ENCODE results near the gene KCNE4. TPM values are rescaled to one million over a fixed set of nuclear protein-coding genes. Genes with fewer than 3 reads are reported as not detected.

The KCNE4 gene
- total RNA-seq, 2 donors from 2014 or later = 1.0 to 4.1 TPM

GRCh38 chr2:223062396-223062795, 10.4 kb downstream of the KCNE4 start:
- no peak for DNase-seq (ENCODE audit: low spot score)
- 66% methylated on average over 2 of the region's 2 CpGs for WGBS
- intact Hi-C loops (cut with DNase I) = no loop called here
- Histone ChIP-seq H3K27ac (no peak overlapping the region), H3K36me3 (no peaks in the 10 kb centered on the region), H3K9me3 (no peaks in the 10 kb centered on the region), H3K4me3 (no peak overlapping the region), H3K4me1 (replicated peaks) (no peaks in the 10 kb centered on the region), H3K27me3 (replicated peaks; ENCODE audit: insufficient read depth) (no peaks in the 10 kb centered on the region)
- no peak for TF ChIP-seq POLR2A (IDR thresholded peaks at IDR 0.05)
- TF ChIP-seq POLR2AphosphoS5 (IDR thresholded peaks at IDR 0.05) = no peak
- no peak for TF ChIP-seq CTCF (IDR thresholded peaks at IDR 0.05)

- H3K4me1 ChIP-seq (replicated peaks) = no peaks in the 10 kb centered on the region
- no peak for DNase-seq (ENCODE audit: low spot score)
- intact Hi-C loops (cut with DNase I) = no loop called here
- no peak overlapping the region for H3K27ac ChIP-seq
- H3K27me3 ChIP-seq (replicated peaks; ENCODE audit: insufficient read depth) = no peaks in the 10 kb centered on the region
- no peaks in the 10 kb centered on the region for H3K9me3 ChIP-seq
- H3K36me3 ChIP-seq = no peaks in the 10 kb centered on the region
- H3K4me3 ChIP-seq = no peak overlapping the region
- 94% methylated on average over 5 of the region's 5 CpGs for WGBS
- TF ChIP-seq POLR2AphosphoS5 (IDR thresholded peaks at IDR 0.05) (no peak), POLR2A (IDR thresholded peaks at IDR 0.05) (no peak), CTCF (IDR thresholded peaks at IDR 0.05) (no peak)
Measured at GRCh38 chr2:223065107-223065506, 13.1 kb downstream of the KCNE4 start.

DNA sequence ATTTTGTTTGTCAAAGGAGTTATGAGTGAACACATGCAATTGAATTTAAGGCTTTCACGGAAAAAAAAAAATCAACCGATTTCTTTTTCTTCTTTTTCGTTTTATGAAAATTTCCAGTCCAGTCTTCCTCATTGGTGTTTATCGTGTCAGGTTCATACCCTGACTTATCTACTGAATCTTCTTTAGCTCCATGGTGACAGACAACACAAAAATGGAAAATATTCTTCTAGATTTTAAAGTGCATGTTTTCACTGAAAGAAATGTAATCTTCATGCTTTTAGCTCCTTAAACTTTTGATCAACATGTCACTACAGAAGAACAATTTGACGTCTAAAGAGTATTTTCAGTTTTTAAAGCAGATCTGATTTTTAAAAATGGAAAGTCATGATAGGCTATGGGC, 14.7 kb downstream of the KCNE4 start:
- H3K27ac ChIP-seq = no peak overlapping the region
- DNase-seq (ENCODE audit: low spot score) = no peak
- H3K27me3 ChIP-seq (replicated peaks; ENCODE audit: insufficient read depth) = no peaks in the 10 kb centered on the region
- H3K4me3 ChIP-seq = no peak overlapping the region
- H3K4me1 ChIP-seq (replicated peaks) = no peaks in the 10 kb centered on the region
- no peak for TF ChIP-seq CTCF (IDR thresholded peaks at IDR 0.05)
- no peak for TF ChIP-seq POLR2A (IDR thresholded peaks at IDR 0.05)
- no peak for TF ChIP-seq POLR2AphosphoS5 (IDR thresholded peaks at IDR 0.05)
- H3K36me3 ChIP-seq = no peaks in the 10 kb centered on the region
- intact Hi-C loops (cut with DNase I) = no loop called here
- WGBS = 92% methylated on average over 5 of the region's 5 CpGs
- no peaks in the 10 kb centered on the region for H3K9me3 ChIP-seq

DNA sequence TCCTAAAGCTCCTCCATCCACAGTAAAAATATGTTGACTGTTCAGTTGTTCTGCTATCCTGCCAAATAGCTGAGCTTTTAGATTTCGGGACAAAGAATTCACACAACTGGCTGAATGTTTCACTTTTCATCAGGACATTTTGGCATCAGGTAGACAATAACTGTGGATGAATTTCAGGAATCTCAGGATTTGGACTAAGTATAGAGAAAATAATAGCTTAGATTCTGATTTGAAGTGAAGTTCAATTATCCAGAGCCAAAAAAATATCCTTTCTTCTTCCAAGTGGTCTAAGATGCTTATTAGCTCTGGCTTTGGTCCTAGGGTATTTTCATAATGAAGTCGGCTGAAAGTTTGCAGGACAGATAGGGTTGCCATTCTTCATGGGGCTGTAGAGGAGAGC, 16.1 kb downstream of the KCNE4 start:
- DNase-seq (ENCODE audit: low spot score) = no peak
- intact Hi-C loops (cut with DNase I) = no loop called here
- TF ChIP-seq POLR2A (IDR thresholded peaks at IDR 0.05) = no peak
- no peak for TF ChIP-seq CTCF (IDR thresholded peaks at IDR 0.05)
- TF ChIP-seq POLR2AphosphoS5 (IDR thresholded peaks at IDR 0.05) = no peak
- 19% methylated on average over 2 of the region's 2 CpGs for WGBS
- no peaks in the 10 kb centered on the region for H3K36me3 ChIP-seq
- no peaks in the 10 kb centered on the region for H3K27me3 ChIP-seq (replicated peaks; ENCODE audit: insufficient read depth)
- no peak overlapping the region for H3K4me3 ChIP-seq
- no peaks in the 10 kb centered on the region for H3K9me3 ChIP-seq
- no peaks in the 10 kb centered on the region for H3K4me1 ChIP-seq (replicated peaks)
- H3K27ac ChIP-seq = no peak overlapping the region

- TF ChIP-seq POLR2AphosphoS5 (IDR thresholded peaks at IDR 0.05) (no peak), POLR2A (IDR thresholded peaks at IDR 0.05) (no peak), CTCF (IDR thresholded peaks at IDR 0.05) (no peak)
- Histone ChIP-seq H3K27ac (no peak overlapping the region), H3K9me3 (no peaks in the 10 kb centered on the region), H3K4me3 (no peak overlapping the region), H3K36me3 (no peaks in the 10 kb centered on the region), H3K4me1 (replicated peaks) (no peaks in the 10 kb centered on the region), H3K27me3 (replicated peaks; ENCODE audit: insufficient read depth) (no peaks in the 10 kb centered on the region)
- whole genome bisulfite sequencing = 94% methylated on average over 3 of the region's 3 CpGs
- intact Hi-C loops (cut with DNase I) = no loop called here
- no peak for DNase-seq (ENCODE audit: low spot score)
Measured at GRCh38 chr2:223069465-223069864, 17.5 kb downstream of the KCNE4 start.

Measured in prostate gland (tissue), 2 donors.